Chondrocyte (in vitro differentiated cells): ENCODE results near the gene FYN. TPM values are rescaled to one million over a fixed set of nuclear protein-coding genes. Genes with fewer than 3 reads are reported as not detected.

Experiments used
- DNase-seq: peaks from one replicate; pipeline ENCODE4 v3.0.0; 2021; ENCODE audit warnings: mixed read lengths, low spot score
- H3K27ac Mint-ChIP-seq: one replicate; pipeline ENCODE4 v1.8.0; 2021; ENCODE audit warnings: mild to moderate bottlenecking, moderate library complexity, mixed read lengths; ENCODE audit not compliant: unreplicated experiment
- H3K27me3 Mint-ChIP-seq: 2 replicates; pipeline ENCODE4 v1.8.0; 2021; ENCODE audit warnings: low read depth, mixed read lengths
- H3K36me3 Mint-ChIP-seq: 2 replicates; pipeline ENCODE4 v1.8.0; 2021; ENCODE audit warnings: low read depth, mixed read lengths
- H3K4me1 Mint-ChIP-seq: 2 replicates; pipeline ENCODE4 v1.8.0; 2021; ENCODE audit warnings: low read depth, mild to moderate bottlenecking, mixed read lengths
- H3K4me3 Mint-ChIP-seq: one replicate; pipeline ENCODE4 v1.8.0; 2021; ENCODE audit warnings: mild to moderate bottlenecking, moderate library complexity, mixed read lengths; ENCODE audit not compliant: unreplicated experiment
- H3K9me3 Mint-ChIP-seq: 2 replicates; pipeline ENCODE4 v1.8.0; 2021; ENCODE audit warnings: low read depth, mixed read lengths
- total RNA-seq: library from RNA; stranded (reverse); gene quantifications from 3 replicates; pipeline ENCODE4 v1.2.1, GENCODE V29; 2021
- TF ChIP-seq, protein P1 (sequence below): fragments of 200-600 bp; sonication (generic); IDR thresholded peaks from 2 replicates; pipeline ENCODE4 v1.5.0; 2021; ENCODE audit warnings: antibody characterized with exemption, mild to moderate bottlenecking, moderate library complexity

Gene FYN
- total RNA-seq, 1 donor from 2014 or later, result 109 TPM

DNA sequence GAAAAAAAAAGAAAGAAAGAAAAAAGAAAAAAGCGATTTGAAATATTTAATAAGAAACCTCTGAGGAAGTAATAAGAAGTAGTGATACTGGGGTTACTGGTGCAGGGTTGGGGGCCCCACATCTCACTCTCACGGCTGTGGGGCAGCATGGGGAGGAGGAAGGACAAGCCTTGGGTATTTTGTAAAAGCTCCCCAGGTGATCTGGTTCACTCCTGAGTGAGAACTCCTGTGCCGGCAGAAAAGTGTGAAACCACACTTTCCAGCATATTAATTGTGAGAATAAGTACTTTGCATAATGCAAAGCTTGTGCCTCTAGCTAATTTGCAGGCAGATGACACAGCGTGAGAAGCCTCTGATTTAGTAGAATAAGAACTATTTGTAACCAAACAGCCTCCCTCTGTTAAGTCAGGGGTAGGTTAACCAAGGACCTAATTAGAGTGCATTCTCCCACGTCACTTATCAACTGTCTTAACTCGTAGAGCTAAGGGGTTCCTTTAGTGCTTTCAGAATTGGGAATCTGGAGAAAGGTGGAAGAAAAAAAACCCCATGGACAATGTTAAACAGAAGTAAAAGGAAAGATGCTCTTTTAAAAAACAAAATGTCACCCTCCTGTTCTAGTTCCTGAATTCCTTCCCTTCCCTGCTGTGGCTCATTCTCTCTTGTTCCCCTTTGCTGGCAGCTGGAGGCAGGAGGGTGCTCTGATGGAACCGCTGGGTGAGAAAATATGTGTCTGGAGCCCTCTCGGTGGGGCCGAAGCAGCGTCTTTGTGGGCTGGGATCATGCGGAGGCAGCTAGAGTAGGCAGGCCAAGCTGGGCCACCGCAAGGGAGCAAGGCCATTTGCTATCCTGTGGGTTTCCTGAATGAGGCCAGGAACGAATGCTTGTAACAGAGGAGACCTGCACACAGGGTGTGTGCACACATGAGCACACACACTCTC lies 108.7 kb downstream of the FYN start:
- Mint-ChIP-seq H3K4me3 (no peak overlapping the region), H3K9me3 (no peaks in the 10 kb centered on the region), H3K36me3 (no peaks in the 10 kb centered on the region), H3K27me3 (no peaks in the 10 kb centered on the region), H3K27ac (peak overlapping the region; percentile 75), H3K4me1 (peaks cover 90% of the 10 kb centered on the region)
- DNase-seq, result no peak
- TF ChIP-seq, protein P1, sequence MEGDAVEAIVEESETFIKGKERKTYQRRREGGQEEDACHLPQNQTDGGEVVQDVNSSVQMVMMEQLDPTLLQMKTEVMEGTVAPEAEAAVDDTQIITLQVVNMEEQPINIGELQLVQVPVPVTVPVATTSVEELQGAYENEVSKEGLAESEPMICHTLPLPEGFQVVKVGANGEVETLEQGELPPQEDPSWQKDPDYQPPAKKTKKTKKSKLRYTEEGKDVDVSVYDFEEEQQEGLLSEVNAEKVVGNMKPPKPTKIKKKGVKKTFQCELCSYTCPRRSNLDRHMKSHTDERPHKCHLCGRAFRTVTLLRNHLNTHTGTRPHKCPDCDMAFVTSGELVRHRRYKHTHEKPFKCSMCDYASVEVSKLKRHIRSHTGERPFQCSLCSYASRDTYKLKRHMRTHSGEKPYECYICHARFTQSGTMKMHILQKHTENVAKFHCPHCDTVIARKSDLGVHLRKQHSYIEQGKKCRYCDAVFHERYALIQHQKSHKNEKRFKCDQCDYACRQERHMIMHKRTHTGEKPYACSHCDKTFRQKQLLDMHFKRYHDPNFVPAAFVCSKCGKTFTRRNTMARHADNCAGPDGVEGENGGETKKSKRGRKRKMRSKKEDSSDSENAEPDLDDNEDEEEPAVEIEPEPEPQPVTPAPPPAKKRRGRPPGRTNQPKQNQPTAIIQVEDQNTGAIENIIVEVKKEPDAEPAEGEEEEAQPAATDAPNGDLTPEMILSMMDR, result no peak

DNA sequence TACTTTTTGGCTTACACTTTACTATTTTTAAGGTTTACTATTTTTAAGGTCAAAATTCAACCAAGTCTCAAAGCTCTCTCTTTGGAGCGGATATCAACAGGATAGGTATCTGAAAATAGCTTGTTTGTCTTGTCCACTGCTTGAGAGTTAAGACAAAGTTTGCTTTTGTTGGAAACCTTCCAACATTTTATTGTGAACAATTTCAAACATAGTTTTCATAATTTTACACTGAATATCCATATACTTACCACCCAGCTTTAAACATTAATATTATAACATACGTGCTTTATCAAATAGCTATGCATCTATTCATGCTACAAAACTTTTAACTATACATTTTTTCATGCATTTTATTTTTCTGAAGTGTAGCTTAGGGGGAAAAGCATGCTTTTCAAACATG lies 109.9 kb downstream of the FYN start:
- Mint-ChIP-seq H3K9me3 (no peaks in the 10 kb centered on the region), H3K36me3 (no peaks in the 10 kb centered on the region), H3K27me3 (no peaks in the 10 kb centered on the region), H3K27ac (peak overlapping the region; percentile 94), H3K4me3 (no peak overlapping the region), H3K4me1 (peaks cover 96% of the 10 kb centered on the region)
- DNase-seq, result no peak
- TF ChIP-seq, protein P1, result no peak

DNA sequence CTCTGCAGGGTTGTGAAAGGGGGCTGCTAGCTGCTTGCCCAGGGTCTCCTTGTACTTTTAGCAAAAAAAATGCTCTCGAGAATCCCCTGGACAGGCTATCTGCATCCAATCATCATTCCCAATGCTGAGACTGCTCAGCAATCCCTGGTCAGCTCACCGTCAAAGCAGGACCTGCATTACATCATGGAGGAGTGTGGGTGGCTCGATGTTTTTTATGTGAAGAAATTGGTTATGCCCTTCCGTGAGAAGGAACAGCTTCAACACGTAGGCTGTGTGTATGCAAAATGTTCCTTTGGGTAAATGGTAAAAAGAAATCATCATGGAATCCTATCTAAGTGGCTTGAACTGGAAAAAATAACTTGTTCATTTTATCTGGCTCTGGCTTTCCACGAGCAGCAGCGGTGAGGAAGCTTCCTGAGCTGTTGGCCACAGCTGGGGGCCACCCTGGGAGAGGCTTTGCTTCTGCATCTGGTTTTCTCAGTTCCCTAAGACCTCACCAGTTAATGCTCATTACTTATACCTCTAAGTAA lies 111.4 kb downstream of the FYN start:
- Mint-ChIP-seq H3K27me3 (no peaks in the 10 kb centered on the region), H3K36me3 (no peaks in the 10 kb centered on the region), H3K9me3 (no peaks in the 10 kb centered on the region), H3K4me3 (no peak overlapping the region), H3K27ac (peak overlapping the region; percentile 94), H3K4me1 (peaks cover 99% of the 10 kb centered on the region)
- no peak for DNase-seq
- TF ChIP-seq, protein P1, result no peak

DNA sequence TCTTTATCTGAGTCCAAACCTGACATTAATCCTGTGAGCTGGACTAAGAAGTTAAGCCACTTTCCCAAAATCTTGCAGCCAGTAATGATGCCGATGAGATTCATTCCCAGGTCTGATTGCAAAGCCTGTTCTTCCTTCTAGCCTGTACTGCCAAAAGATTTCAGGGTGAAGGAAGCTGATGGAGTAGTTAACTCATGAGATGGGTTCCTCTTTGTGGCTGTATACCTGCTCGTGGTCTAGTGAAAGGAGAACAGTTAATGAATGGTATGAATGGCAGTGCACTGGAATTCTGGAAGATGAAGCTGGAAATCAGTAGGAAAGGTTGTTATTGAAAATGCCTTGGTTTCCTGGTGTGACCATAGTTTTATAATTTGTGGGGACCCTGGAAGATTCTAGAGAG lies 112.0 kb downstream of the FYN start:
- Mint-ChIP-seq H3K4me3 (no peak overlapping the region), H3K36me3 (no peaks in the 10 kb centered on the region), H3K9me3 (no peaks in the 10 kb centered on the region), H3K4me1 (peaks cover 93% of the 10 kb centered on the region), H3K27ac (peak overlapping the region; percentile 94), H3K27me3 (no peaks in the 10 kb centered on the region)
- TF ChIP-seq, protein P1, result no peak
- no peak for DNase-seq

DNA sequence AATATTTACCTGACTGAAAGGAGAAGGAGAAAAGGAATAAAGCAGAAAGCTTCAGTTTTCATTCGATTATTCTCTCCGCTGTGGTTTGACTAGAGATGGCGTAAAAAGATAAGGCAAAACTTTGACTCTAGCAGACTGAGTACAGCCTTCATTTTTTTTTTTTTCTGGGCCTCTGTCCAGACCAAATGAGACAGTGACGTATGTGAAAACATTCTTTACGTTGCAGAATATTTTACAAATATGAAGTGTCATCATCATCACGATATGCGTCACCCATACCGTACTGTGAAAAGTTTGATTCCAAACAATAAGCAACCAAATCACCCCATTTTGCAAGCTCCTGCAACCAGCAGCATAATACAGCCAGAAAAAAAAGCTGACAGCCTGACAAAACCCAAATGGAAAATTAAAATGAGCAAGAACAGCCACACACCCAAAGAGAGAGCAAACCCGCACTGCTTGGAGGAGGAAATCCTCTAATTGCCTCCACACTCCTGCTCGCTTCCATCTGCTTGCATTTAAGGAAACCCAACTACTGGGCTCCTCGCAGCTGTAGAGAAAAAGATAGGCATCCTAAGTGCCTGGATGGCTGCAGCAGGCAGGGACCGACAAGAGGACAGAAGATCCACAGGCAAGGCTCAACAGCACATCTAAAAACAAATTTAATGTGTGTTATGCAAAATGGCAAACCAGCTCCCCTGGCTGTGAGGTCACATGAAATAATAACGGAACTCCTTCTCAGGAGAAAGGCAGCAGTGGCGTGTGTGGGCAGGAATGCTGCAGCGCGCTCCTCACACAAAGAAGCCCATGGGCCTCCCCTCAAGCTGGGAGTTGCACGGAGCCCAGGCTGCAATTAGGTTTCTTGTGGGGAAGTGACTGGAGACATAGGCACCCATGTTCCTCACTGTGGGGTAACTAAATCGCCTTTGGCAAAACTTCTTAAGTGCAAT lies 113.1 kb downstream of the FYN start:
- Mint-ChIP-seq H3K4me1 (peaks cover 85% of the 10 kb centered on the region), H3K4me3 (no peak overlapping the region), H3K9me3 (no peaks in the 10 kb centered on the region), H3K27me3 (no peaks in the 10 kb centered on the region), H3K27ac (peak overlapping the region; percentile 94), H3K36me3 (no peaks in the 10 kb centered on the region)
- DNase-seq, result no peak
- TF ChIP-seq, protein P1, result no peak
